ENCODE results near the gene SLC5A10. TPM values are rescaled to one million over a fixed set of nuclear protein-coding genes. Genes with fewer than 3 reads are reported as not detected.

The SLC5A10 gene
- total RNA-seq, 1 experiment from 2014 or later, result not detected

GRCh38 chr17:18984273-18985114 lies 32.5 kb downstream of the SLC5A10 start:
- no peak for DNase-seq (ENCODE audit: low read depth)

GRCh38 chr17:18985475-18985874 lies 33.5 kb downstream of the SLC5A10 start:
- no peak for DNase-seq (ENCODE audit: low read depth)

GRCh38 chr17:18986541-18987229 lies 34.7 kb downstream of the SLC5A10 start:
- DNase-seq (ENCODE audit: low read depth), result no peak

- no peak for DNase-seq (ENCODE audit: low read depth)
Observed at GRCh38 chr17:18987230-18987610, 35.3 kb downstream of the SLC5A10 start.

GRCh38 chr17:18987862-18988545 lies 36.0 kb downstream of the SLC5A10 start:
- no peak for DNase-seq (ENCODE audit: low read depth)

- no peak for DNase-seq (ENCODE audit: low read depth)
Observed at GRCh38 chr17:18988546-18989173, 36.7 kb downstream of the SLC5A10 start.

GRCh38 chr17:18990331-18990730 lies 38.4 kb downstream of the SLC5A10 start:
- DNase-seq (ENCODE audit: low read depth), result no peak

GRCh38 chr17:18991531-18992315 lies 39.8 kb downstream of the SLC5A10 start:
- DNase-seq (ENCODE audit: low read depth), result no peak

GRCh38 chr17:18992454-18993130 lies 40.6 kb downstream of the SLC5A10 start:
- no peak for DNase-seq (ENCODE audit: low read depth)

GRCh38 chr17:18993905-18994526 lies 42.1 kb downstream of the SLC5A10 start:
- DNase-seq (ENCODE audit: low read depth), result no peak

- no peak for DNase-seq (ENCODE audit: low read depth)
Observed at GRCh38 chr17:18994631-18995030, 42.7 kb downstream of the SLC5A10 start.

- no peak for DNase-seq (ENCODE audit: low read depth)
Observed at GRCh38 chr17:18995220-18995619, 43.3 kb downstream of the SLC5A10 start.

GRCh38 chr17:18996458-18996857 lies 44.5 kb downstream of the SLC5A10 start:
- no peak for DNase-seq (ENCODE audit: low read depth)

GRCh38 chr17:18997650-18998196 lies 45.8 kb downstream of the SLC5A10 start:
- no peak for DNase-seq (ENCODE audit: low read depth)

- no peak for DNase-seq (ENCODE audit: low read depth)
Observed at GRCh38 chr17:18999394-18999793, 47.4 kb downstream of the SLC5A10 start.

GRCh38 chr17:18999911-19000310 lies 47.9 kb downstream of the SLC5A10 start:
- no peak for DNase-seq (ENCODE audit: low read depth)

GRCh38 chr17:19000531-19001325 lies 48.8 kb downstream of the SLC5A10 start:
- peak; percentile 50 for DNase-seq (ENCODE audit: low read depth)

- no peak for DNase-seq (ENCODE audit: low read depth)
Observed at GRCh38 chr17:19001907-19002590, 50.1 kb downstream of the SLC5A10 start.
